ENCODE results near the gene PTPRE.

PTPRE gene

DNA sequence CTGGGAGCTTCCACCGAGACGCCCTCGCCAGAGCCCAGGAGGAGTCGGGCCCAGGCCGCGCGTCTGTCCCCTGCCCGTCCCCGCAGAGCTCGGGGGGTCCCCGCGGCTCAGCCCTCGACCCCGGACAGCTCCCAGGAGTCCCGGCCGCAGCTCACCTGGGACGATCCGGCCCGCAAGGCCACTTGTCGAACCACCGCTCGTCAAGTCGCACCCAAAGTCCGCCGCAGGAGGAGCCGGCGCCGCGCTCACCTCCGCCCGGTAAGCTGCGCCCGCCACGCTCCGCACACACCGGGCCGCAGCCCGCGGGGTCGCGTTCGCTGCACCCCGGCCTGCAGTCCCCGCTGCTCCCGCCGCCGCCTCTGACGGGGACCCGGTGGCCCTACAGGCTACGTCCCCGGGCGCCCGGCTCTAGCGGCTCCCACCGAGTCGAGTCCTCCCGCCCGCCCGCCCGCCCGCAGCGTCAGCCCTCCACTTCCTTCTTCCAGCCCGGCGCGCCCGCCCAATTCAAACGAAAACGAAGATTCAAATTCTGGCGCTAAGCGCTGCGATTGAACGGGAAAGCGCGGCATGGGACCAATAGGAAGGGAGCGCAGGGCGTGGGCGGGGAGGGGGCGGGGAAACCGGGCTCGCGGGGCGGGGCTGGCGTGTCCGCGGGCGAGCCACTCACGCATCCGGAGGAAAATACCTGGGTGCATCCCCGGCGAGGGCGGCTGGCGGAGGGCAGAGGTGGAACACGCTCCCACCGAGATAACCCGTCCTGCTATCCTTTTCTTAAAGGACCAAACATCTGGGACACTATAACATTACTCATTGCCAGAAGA is 219.3 kb downstream of the PTPRE start, which contains the start of gene MKI67:
Gene MKI67, minus strand, starts transcription at position 480 of the 821 bp plus-strand sequence. CDS start 756 bp downstream, outside the sequence.
- peak; percentile 75 for DNase-seq (ENCODE audit: low spot score)

DNA sequence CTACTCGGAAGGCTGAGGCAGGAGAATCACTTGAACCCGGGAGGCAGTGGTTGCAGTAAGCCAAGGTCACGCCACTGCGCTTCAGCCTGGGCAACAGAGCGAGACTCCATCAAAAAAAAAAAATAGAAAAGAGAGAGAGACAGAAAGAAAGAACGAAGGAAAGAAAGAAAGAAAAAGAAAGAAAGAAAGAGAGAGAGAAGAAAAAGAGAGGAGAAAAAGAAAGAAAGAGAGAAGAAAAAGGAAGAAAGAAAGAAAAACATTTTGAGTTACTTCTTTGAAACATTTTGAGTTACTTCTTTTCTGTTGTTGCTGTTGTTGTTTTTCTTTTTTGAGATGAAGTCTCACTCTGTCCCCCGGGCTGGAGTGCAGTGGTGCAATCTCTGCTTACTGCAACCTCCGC is 221.7 kb downstream of the PTPRE start:
- no peak for DNase-seq (ENCODE audit: low spot score)

DNA sequence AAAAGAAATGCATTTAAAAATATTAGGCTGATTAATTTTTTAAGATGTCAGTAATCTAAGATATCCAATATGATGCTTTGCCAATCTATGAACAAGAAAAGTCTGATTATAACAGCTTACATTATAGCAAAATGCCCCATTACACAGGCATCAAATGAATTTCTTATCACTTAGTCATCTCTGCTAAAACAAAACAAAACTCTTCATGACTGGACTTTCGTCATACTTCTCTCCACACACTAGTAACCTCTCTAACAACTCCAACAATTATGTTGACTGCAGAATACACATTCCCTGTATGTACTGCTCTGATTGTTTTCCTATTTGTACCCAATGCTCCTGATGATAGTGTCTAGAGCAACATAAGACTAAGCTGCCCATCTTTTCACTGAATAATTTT is 223.1 kb downstream of the PTPRE start:
- no peak for DNase-seq (ENCODE audit: low spot score)

All from cerebellar cortex (tissue), 1 donor.